NCI-H2107 (cell line): ENCODE data around the gene CABLES1.
"Not testable (repeated sequence)": the region's sequence is repeated elsewhere in the genome, so short reads cannot be mapped to it uniquely, and the experiment has no call there.

ENCODE experiments used
- DNase-seq: peaks from one replicate; lab custom pipeline; 2025; lab: John Stamatoyannopoulos, UW

Gene CABLES1

GRCh38 chr18:23266717-23267446 is 131.6 kb downstream of the CABLES1 start:
- no peak for DNase-seq

GRCh38 chr18:23267447-23267776 is 132.1 kb downstream of the CABLES1 start:
- no peak for DNase-seq

- no peak for DNase-seq
Measured at GRCh38 chr18:23268641-23269040, 133.4 kb downstream of the CABLES1 start.

GRCh38 chr18:23269068-23269467 is 133.8 kb downstream of the CABLES1 start:
- not testable (repeated sequence) for DNase-seq

GRCh38 chr18:23269928-23270327 is 134.6 kb downstream of the CABLES1 start:
- DNase-seq = no peak

GRCh38 chr18:23270986-23271680 is 135.8 kb downstream of the CABLES1 start:
- no peak for DNase-seq

GRCh38 chr18:23272498-23273232 is 137.4 kb downstream of the CABLES1 start:
- no peak for DNase-seq

- DNase-seq = no peak
Measured at GRCh38 chr18:23273443-23273966, 138.2 kb downstream of the CABLES1 start.

GRCh38 chr18:23274638-23275482 is 139.6 kb downstream of the CABLES1 start:
- no peak for DNase-seq

- no peak for DNase-seq
Measured at GRCh38 chr18:23276451-23276850, 141.2 kb downstream of the CABLES1 start.

GRCh38 chr18:23277399-23277798 is 142.1 kb downstream of the CABLES1 start:
- DNase-seq = no peak

GRCh38 chr18:23279931-23280330 is 144.6 kb downstream of the CABLES1 start:
- no peak for DNase-seq

- DNase-seq = no peak
Measured at GRCh38 chr18:23280844-23281243, 145.6 kb downstream of the CABLES1 start.

- DNase-seq = peak; percentile 4
Measured at GRCh38 chr18:23281626-23282436, 146.5 kb downstream of the CABLES1 start.

- DNase-seq = no peak
Measured at GRCh38 chr18:23282437-23282781, 147.1 kb downstream of the CABLES1 start.

- no peak for DNase-seq
Measured at GRCh38 chr18:23283916-23284430, 148.7 kb downstream of the CABLES1 start.

GRCh38 chr18:23284629-23285028 is 149.3 kb downstream of the CABLES1 start:
- no peak for DNase-seq

GRCh38 chr18:23285581-23285980 is 150.3 kb downstream of the CABLES1 start:
- DNase-seq = not testable (repeated sequence)

- DNase-seq = no peak
Measured at GRCh38 chr18:23291456-23292205, 156.3 kb downstream of the CABLES1 start.

GRCh38 chr18:23300231-23300805 is 165.0 kb downstream of the CABLES1 start:
- DNase-seq = no peak
